HuH-7 (cell line): ENCODE results near the gene ATXN7L3.

Source experiments
- DNase-seq: peaks from one replicate; pipeline ENCODE4 v3.0.0; 2011; ENCODE audit warnings: low spot score

Gene ATXN7L3

DNA sequence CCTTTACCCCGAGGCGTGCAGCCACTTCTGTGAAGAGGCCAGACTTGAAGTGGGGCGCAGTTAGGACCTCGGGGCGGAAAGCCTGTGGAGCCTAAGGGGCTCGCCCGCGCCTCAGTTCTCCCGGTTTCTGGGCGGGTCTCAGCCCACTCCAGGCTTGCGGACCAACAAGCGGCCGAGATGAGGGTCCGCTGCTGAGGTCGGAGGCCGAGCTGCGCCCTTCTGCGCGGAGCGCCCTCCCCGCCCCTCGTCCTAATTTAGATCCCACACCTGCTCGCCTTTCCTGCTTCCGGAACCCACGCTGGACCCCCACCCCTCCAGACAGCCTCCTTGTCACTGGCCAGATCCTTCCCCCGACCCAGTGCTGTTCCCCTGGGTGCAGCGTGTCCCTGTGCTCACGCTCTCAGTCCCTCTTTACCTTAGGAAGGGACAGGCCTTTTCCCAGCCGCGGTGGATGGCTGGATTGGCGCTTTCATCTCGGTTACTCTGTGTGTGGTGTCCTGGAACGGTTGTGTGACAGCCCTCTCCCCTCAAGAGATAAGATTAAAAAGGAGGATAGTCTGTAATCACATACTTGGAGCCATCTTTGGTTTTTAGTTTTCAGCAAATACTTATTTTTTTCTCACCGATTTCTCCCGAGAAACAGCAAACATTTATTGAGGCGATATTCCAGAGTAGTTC lies 933 bp upstream of the ATXN7L3 start:
- peak; percentile 43 for DNase-seq

DNA sequence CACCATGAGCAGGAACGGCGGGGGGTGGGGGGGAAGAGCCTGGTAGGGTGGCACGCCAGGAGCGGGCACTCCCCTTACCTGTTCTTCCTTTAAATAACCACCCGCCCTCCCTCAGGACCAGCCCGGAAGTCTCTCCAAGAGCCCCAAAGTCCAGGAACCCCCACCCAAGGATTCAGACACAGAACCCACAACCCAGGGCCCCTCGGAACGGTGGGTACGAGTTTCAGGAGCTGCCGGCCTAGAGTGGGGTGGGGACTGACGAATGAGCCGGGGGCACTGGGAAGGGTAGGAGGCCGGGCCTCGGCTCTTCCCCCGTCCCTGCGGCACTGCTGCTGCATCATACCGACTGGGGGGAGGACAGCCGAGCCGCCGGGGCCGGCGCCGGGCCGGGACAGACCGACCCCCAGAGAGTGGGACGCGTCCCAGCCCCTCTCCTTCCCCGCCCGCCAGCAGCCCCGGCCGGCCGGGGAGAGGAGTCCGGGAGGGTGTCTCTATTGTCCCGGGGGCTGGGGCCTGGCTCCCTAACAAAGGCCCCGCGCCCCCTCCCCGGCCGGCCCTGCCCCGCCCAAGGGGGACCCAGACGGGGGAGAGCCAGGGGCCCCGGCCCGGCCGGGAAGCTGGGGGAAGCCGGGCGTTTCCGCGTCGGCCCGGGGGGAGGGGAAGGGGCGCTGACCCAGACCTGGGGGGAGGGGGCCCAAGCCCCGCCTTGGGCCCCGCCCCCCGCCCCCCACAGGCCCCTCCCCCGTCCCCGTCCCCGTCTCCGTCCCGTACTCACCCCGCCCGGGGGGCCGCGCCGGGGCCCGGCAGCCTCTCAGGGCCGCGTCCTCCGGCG lies 747 bp downstream of the ATXN7L3 start:
- peak; percentile 87 for DNase-seq

DNA sequence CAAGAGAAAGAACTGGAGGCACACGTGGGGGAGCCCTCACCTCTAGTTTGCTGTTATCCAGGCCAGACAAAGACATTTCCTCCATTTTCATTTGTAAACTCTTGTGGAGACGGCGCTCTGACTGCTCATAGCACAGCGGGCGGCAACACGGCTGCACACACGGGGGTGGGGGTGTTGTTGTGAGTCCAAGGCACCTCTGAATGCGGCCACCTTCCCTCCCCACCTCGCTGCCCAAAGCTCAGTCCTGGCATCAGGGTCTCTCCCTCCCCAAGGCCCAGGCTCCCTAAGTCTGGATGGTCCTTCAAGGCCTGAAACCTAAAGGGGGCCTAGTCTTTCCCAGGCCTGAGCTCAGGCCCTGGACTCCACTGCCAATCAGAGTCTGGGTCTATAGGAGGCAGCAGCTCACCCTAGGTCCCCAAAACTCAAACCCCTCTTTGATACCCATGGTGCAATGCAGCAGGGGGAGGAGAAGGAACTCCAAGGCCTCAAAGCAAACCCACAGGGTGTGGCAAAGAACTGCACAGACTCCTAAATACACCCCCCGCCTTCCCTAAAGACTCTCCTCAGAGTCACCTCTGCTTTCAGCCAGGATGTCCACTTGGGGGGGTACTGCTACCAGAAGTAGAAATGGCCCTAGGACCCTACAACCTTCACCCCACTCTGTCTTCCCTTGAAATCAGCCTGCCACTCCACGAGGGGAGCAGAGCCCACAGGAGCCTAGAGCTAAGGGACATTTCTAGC lies 1.5 kb downstream of the ATXN7L3 start:
- DNase-seq = no peak

DNA sequence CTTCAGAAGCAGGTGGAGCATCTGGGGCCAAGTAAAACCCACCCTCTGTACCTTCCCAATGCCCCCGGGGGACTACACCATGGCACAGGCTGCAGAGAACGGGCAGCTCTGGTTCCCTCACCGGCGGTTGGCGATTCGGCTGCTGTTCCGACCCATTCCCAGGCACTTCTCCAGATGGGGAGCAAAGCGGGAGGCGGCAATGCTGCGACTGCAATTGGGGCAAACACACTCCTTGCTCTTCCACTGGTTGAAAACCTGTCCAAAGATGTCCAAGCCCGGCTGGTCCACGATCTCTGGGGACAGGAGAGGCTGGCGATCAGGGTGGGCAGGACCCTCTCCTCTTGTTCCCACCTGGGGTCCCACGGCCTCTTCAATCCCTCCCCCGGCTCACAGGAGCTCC lies 2.6 kb downstream of the ATXN7L3 start:
- no peak for DNase-seq

DNA sequence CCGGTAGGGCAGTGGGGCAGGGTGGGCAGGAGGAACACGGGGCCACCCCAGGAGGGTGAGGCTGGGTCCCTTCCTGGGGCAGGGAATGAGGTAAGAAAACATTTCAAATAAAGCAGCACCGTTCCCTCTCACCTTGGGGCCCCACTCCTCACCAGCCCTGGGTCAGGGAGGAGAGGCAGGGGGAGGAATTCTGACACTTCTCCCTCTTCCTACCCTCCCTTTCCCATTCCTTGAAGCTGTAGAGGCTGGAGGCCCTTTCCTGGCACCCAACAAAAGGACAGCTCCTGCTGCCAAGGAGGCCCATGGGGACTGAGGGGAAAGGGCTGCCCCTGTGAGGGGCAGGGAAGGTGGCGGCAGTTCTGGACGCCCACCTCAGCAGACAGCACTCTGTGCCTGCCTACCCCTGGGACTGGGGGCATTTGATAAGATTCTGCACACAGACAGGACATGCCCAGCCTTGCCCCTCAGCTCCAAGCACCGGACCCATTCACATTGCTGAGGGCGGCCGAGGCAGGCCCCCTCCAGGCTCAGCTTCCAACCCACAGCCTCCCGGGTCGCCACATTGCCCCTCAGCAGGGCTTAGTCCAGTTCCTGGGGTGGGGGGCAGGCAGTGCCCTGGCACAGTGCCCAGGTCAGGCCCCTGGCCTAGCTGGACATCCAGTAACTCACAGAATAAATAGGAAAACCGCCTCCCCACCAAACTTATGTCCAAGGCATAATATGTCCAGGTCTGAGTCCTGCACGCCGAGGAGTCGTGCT lies 6.2 kb downstream of the ATXN7L3 start:
- no peak for DNase-seq

DNA sequence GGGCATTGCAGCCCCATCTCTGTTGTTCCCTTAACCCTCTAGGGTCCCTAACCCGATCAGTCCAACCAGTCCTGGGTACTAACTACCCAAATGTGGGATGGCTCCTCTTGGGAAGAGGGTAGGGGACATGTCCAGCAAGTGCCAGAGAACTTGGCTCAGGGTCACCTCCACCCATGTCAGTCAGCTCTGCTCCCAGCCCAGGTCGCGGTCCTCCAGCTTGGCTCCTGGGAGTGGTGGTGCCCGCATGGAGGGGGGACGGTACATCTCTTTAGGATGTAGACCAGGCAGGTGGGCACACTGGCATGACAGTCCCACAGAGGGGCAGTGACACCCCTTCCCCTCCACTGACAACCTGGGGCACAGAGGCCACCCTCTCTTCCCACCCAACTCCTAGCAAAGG lies 6.9 kb downstream of the ATXN7L3 start:
- DNase-seq = no peak

DNA sequence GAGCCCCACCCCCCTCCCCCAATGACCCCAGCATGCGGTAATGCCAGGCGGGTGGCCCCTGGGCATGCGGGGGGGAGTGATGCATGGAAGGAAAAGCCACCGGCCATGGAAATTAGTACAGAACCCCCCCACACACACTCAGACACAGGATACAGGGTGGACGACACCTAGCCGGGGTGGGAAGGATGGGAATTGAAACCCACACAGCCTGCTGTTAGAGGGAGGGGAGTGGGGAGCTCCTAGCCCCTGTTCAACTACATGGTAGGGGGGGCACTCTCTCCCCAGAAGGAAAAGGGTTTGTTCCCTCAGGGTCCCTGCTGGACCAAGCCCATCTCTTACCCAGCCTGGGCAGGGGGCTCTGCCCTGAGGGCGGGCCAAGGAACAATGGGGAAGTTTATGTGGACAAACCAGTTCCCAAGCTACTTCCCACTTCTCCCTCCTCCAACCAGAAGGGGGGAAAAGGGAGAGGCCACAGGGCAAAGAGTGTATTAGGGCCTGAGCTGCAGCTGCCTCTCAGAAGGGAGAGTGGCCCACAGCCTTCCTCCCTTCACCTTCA lies 7.7 kb downstream of the ATXN7L3 start:
- no peak for DNase-seq

DNA sequence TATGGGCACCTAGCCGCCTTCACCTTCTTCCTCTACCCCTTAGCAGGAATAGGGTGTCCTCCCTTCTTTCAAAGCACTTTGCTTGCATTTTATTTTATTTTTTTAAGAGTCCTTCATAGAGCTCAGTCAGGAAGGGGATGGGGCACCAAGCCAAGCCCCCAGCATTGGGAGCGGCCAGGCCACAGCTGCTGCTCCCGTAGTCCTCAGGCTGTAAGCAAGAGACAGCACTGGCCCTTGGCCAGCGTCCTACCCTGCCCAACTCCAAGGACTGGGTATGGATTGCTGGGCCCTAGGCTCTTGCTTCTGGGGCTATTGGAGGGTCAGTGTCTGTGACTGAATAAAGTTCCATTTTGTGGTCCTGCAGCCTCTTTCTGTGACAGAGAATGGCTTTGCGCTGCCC lies 8.3 kb downstream of the ATXN7L3 start:
- DNase-seq = no peak

DNA sequence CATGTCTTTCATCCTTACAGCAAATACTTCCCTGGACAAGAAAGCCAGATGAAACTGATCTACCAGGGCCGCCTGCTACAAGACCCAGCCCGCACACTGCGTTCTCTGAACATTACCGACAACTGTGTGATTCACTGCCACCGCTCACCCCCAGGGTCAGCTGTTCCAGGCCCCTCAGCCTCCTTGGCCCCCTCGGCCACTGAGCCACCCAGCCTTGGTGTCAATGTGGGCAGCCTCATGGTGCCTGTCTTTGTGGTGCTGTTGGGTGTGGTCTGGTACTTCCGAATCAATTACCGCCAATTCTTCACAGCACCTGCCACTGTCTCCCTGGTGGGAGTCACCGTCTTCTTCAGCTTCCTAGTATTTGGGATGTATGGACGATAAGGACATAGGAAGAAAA lies 9.2 kb downstream of the ATXN7L3 start:
- no peak for DNase-seq

DNA sequence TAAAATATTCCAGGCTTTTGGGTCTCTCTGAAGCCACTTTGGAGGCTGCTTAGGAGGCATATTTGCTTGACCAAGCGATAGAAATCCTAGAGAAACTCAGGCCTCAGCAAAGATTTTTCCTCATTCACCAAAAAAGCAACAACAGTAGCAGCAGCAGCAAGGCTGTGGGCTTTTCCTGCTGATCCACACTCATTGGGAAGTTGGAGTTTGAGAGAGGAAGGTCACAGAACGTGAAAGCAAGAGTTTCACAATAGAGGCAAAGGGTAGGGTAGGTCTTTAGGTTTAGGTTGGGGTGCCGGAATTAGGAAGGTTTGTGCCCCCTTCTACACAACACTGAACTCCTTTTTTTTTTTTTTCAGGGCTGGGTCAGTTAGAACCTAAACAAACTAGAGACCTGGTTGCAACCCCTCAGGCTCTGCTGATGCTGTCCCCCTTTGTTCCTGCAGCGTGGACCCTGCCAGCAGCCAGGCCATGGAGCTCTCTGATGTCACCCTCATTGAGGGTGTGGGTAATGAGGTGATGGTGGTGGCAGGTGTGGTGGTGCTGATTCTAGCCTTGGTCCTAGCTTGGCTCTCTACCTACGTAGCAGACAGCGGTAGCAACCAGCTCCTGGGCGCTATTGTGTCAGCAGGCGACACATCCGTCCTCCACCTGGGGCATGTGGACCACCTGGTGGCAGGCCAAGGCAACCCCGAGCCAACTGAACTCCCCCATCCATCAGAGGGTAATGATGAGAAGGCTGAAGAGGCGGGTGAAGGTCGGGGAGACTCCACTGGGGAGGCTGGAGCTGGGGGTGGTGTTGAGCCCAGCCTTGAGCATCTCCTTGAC lies 10.9 kb downstream of the ATXN7L3 start:
- DNase-seq = no peak

DNA sequence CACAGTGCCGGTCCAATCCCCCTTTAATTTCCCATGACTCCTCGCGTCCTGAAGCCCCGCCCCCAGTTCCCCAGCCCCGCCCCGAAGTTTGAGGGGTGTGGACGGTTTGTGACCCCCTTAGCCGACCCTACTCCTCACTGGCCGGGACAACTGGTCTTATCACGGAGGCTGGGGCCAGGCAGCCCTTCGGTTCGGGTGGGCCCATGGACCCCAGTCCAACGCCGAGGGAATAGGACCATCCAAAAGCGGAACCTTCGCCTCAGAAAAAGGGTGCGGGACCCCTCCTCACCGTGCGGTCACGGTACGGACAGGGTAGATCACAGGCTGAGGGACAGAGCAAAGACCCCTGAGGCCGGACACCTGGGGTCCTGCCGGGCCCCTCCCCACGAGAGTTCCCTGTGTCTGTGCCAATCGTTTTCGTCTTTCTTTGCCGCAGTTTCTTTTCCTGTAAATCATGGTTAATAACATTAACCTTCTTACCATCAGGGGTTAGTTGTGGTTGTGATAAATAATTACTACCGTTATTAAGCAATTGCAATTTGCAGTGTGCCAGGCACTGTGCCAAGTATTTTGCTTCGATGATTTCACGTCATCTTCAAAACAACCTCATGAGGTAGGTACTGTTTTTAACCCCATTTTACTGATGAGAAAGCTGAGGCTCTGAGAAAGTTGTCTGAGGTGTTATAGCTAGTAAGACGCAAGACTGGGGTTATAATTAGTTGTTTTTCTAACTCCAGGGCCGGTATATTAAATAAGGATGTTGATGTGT lies 12.4 kb downstream of the ATXN7L3 start:
- no peak for DNase-seq

DNA sequence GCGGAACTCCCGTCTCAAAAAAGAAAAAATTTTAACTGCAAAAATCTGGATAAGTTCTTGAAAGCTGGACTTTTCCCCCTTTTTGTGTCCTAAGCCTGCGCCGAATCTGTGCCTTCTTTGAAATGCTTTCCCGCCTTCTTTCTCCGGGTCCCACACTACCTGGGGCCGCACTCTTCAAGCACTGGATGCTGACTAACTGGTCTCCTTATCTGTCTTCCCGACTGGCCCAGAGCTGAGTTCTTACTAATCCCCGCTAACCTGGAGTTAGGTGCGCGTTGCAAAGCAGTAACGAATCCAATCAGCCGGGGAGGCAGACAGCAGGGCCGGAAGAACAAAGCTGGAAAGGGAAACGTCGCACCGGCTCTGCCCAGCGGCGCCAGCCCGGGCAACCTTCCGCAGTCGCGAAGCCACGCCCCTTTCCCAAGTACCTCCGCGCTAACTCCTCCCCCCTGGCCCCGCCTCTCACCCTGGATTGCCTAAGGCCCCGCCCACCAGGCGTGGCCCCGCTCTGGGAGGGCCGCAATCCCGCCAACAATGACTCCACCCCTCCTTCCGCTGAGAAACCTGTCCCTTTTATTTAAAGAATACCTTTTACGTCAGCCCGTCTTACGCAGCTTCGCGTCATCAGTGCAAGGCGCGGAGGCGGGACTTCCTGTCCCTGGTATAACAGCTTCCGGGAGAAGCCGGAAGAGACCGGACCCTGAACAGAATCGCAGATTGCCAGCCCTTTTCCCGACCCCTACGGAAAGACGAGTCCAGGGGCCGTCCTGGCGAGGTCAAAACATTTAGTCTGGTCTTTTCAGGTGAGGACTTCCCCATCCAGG lies 13.2 kb downstream of the ATXN7L3 start, which contains the start of gene TMUB2:
TSS of gene TMUB2 (plus strand) at position 666 of the 824 bp plus-strand sequence. CDS start 737 bp downstream, outside the sequence.
- DNase-seq = peak; percentile 98

DNA sequence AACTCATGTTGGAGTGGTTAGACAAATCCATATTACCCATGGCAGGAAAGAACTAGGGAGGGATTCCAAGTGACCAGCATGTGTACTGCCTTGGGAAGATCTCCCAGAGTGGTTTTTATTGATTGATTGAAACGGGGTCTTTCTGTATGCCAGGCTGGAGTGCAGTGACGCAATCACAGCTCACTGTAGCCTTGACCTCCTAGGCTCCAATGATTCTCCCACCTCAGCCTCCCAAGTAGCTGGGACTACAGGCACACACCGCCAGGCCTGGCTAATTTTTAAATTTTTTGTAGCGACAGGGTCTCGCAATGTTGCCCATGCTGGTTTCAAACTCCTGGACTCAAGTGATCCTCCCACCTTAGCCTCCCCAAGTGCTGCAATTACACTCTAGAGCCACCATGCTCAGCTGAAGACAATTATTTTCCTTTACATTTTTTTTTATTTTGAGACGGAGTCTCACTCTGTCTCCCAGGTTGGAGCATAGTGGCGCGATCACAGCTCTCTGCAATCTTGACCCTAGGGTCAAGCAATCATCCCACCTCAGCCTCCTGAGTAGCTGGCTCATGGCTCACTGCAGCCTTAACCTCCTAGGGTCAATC lies 15.4 kb downstream of the ATXN7L3 start:
- DNase-seq = no peak

DNA sequence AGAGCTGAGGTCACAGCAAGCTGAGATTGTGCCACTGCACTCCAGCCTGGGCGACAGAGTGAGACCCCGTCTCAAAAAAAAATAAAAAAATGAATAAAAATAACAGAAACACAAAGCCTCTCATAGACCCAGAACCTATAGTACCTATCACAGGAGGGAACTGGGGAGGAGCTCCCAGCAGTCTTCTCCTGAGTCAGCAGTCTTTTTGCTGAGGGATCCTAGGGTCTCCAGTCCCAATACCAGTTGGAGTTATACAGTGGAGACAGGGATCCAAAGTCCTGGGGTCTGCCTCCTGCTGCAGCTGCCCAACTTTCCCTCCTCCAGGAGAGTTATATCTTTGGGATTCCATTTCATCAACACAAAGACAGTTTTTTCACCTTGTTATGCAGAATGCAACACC lies 16.7 kb downstream of the ATXN7L3 start:
- no peak for DNase-seq

DNA sequence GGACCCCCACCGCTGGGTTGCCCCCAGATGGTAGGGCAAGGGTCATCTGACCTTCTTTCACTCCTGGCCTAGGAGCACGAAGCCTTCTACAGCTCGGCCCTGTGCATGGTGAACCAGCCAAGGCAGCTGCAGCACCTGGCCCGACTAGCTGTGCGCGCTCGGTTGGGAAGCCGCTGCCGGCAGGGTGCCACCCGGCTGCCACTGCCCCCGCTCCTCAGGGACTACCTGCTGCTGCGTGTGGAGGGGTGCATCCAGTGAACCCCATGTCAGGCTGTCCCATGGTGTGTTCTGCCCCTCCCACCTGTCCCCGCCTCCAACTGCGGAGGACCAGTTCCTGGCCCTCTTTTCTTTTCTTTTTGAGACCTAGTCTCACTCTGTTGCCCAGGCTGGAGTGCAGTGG lies 21.6 kb downstream of the ATXN7L3 start:
- DNase-seq = no peak

DNA sequence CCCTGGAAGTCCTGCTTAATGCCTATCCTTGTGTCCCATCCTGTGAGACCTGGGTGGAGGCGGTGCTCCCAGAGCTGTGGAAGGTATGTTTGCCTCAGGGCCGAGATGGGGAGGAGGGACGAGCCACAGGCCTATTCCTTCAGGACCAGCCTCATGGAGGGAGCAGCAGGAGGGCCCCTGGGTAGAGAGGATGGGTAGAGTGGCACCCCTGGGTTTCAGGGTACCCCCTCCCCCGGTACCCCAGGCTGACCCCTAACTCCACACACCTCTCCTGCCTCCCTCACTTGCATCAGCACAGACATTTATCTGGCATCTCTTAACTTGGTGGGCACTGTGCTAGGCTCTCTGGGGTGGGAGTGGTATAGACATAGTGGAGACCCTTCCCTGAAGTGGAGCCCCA lies 22.0 kb downstream of the ATXN7L3 start:
- no peak for DNase-seq

DNA sequence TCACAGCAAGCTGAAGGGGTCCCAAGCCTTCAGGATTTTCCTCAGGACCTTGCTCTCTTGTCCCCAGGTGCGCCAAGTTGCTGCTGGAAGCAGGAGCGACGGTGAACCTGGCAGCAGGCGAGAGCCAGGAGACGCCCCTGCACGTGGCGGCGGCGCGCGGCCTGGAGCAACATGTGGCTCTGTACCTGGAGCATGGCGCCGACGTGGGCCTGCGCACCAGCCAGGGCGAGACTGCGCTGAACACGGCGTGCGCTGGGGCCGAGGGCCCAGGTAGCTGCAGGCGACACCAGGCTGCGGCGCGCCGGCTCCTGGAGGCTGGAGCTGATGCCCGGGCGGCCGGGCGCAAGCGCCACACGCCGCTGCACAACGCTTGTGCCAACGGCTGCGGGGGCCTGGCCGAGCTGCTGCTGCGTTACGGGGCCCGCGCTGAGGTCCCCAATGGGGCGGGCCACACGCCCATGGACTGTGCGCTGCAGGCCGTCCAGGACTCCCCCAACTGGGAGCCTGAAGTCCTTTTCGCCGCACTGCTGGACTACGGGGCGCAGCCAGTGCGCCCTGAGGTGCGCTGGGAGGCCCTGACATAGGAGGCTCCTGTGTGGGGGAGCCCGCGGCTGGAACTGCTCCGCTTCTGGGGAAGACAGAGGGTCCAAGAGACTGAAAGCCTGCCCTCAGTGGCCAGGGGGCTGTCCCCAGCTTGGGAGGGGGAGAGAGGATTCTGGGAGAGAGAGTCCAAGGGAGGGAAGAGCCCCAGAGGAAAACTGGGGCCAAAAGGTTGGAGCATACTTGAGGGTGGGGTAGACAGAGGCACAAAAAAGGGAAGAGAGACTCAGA lies 22.8 kb downstream of the ATXN7L3 start:
- no peak for DNase-seq

DNA sequence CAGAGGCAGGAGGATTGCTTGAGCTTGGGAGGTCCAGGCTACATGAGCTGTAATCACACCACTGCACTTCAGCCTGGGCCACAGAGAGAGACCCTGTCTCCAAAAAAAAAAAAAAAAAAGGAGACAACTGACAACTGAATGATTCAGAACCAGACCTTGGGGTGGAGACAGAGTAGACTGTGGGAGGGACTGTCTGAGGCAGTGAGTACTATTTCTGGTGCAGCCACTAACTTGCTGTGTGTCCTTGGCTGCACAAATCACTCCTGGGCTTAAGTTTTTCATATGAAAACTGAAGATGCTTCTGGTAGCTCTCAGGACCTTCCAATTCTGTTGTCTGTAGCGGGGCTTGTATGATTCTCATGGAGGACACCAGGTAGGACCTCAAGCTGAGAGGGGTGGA lies 23.4 kb downstream of the ATXN7L3 start:
- no peak for DNase-seq
